ENCODE data around the gene MAP7D3. TPM values are rescaled to one million over a fixed set of nuclear protein-coding genes. Genes with fewer than 3 reads are reported as not detected.

Gene MAP7D3
- total RNA-seq, 1 donor from 2014 or later = 13.9 TPM

- DNase-seq (ENCODE audit: low spot score) = no peak
These were observed 45.3 kb downstream of the MAP7D3 start for GRCh38 chrX:136205882-136206380.

GRCh38 chrX:136204571-136204970 lies 46.6 kb downstream of the MAP7D3 start:
- no peak for DNase-seq (ENCODE audit: low spot score)

- no peak for DNase-seq (ENCODE audit: low spot score)
These were observed 47.2 kb downstream of the MAP7D3 start for GRCh38 chrX:136203951-136204350.

GRCh38 chrX:136203438-136203837 lies 47.8 kb downstream of the MAP7D3 start:
- DNase-seq (ENCODE audit: low spot score) = no peak

- no peak for DNase-seq (ENCODE audit: low spot score)
These were observed 48.3 kb downstream of the MAP7D3 start for GRCh38 chrX:136202889-136203288.

GRCh38 chrX:136201601-136202000 lies 49.6 kb downstream of the MAP7D3 start:
- DNase-seq (ENCODE audit: low spot score) = no peak

- DNase-seq (ENCODE audit: low spot score) = no peak
These were observed 50.7 kb downstream of the MAP7D3 start for GRCh38 chrX:136200466-136200865.

- no peak for DNase-seq (ENCODE audit: low spot score)
These were observed 51.8 kb downstream of the MAP7D3 start for GRCh38 chrX:136199365-136199764.

- no peak for DNase-seq (ENCODE audit: low spot score)
These were observed 52.4 kb downstream of the MAP7D3 start for GRCh38 chrX:136198678-136199243.

- DNase-seq (ENCODE audit: low spot score) = no peak
These were observed 53.2 kb downstream of the MAP7D3 start for GRCh38 chrX:136198010-136198409.

- DNase-seq (ENCODE audit: low spot score) = no peak
These were observed 54.5 kb downstream of the MAP7D3 start for GRCh38 chrX:136196691-136197155.

- DNase-seq (ENCODE audit: low spot score) = no peak
These were observed 56.0 kb downstream of the MAP7D3 start for GRCh38 chrX:136195247-136195646.

GRCh38 chrX:136194536-136194935 lies 56.7 kb downstream of the MAP7D3 start:
- DNase-seq (ENCODE audit: low spot score) = no peak

GRCh38 chrX:136193771-136194170 lies 57.4 kb downstream of the MAP7D3 start:
- DNase-seq (ENCODE audit: low spot score) = no peak

GRCh38 chrX:136192839-136193414 lies 58.3 kb downstream of the MAP7D3 start:
- DNase-seq (ENCODE audit: low spot score) = no peak

- no peak for DNase-seq (ENCODE audit: low spot score)
These were observed 59.1 kb downstream of the MAP7D3 start for GRCh38 chrX:136192135-136192534.

- DNase-seq (ENCODE audit: low spot score) = no peak
These were observed 60.0 kb downstream of the MAP7D3 start for GRCh38 chrX:136191171-136191570.

GRCh38 chrX:136190038-136190713 lies 61.0 kb downstream of the MAP7D3 start:
- DNase-seq (ENCODE audit: low spot score) = no peak

- no peak for DNase-seq (ENCODE audit: low spot score)
These were observed 62.0 kb downstream of the MAP7D3 start for GRCh38 chrX:136189222-136189621.

GRCh38 chrX:136186023-136186413 lies 65.2 kb downstream of the MAP7D3 start:
- no peak for DNase-seq (ENCODE audit: low spot score)

GRCh38 chrX:136185401-136186022 lies 65.7 kb downstream of the MAP7D3 start:
- no peak for DNase-seq (ENCODE audit: low spot score)

GRCh38 chrX:136183917-136184316 lies 67.3 kb downstream of the MAP7D3 start:
- DNase-seq (ENCODE audit: low spot score) = no peak

- DNase-seq (ENCODE audit: low spot score) = no peak
These were observed 68.0 kb downstream of the MAP7D3 start for GRCh38 chrX:136183172-136183571.
